Astrocyte of the spinal cord (primary cell): Measurements from ENCODE around the gene UNC5C.

Experiments used
- DNase-seq: peaks from one replicate; pipeline ENCODE4 v3.0.0; 2011; ENCODE audit warnings: low read depth, low spot score
- H3K4me3 ChIP-seq: 2 replicates; pipeline ENCODE4 v1.5.1; 2011; ENCODE audit warnings: low read depth, mild to moderate bottlenecking, low read length, moderate library complexity
- CTCF ChIP-seq: IDR thresholded peaks from 2 replicates; pipeline ENCODE4 v1.5.1; 2012; ENCODE audit warnings: low read depth, mild to moderate bottlenecking, low read length, inconsistent platforms
- in situ Hi-C: cut with HindIII; loops from 2 replicates; pipeline ENCODE4 v1.10.0; 2017; ENCODE audit warnings: low sequenced_read_pairs

Gene UNC5C

GRCh38 chr4:95516528-95517017, 32.2 kb downstream of the UNC5C start:
- no peak overlapping the region for H3K4me3 ChIP-seq
- in situ Hi-C loops: no loop called here
- DNase-seq: no peak
- TF ChIP-seq CTCF: no peak

GRCh38 chr4:95515589-95515988, 33.2 kb downstream of the UNC5C start:
- DNase-seq: no peak
- H3K4me3 ChIP-seq: no peak overlapping the region
- no peak for TF ChIP-seq CTCF
- in situ Hi-C loops: no loop called here

GRCh38 chr4:95513022-95513421, 35.8 kb downstream of the UNC5C start:
- no peak for TF ChIP-seq CTCF
- in situ Hi-C loops: no loop called here

GRCh38 chr4:95511477-95511876, 37.3 kb downstream of the UNC5C start:
- H3K4me3 ChIP-seq: no peak overlapping the region
- TF ChIP-seq CTCF: no peak
- in situ Hi-C loops: no loop called here
- no peak for DNase-seq

More at GRCh38 chr4:95513022-95513421, 35.8 kb downstream of the UNC5C start:
- no peak for DNase-seq
- H3K4me3 ChIP-seq: no peak overlapping the region

GRCh38 chr4:95510877-95511276, 37.9 kb downstream of the UNC5C start:
- no peak for DNase-seq
- no peak for TF ChIP-seq CTCF
- in situ Hi-C loops: no loop called here
- no peak overlapping the region for H3K4me3 ChIP-seq

- in situ Hi-C loops: no loop called here
- peak; percentile 67 for TF ChIP-seq CTCF
- H3K4me3 ChIP-seq: no peak overlapping the region
- peak; percentile 49 for DNase-seq
Observed at GRCh38 chr4:95510145-95510544, 38.6 kb downstream of the UNC5C start.

- no peak for TF ChIP-seq CTCF
- DNase-seq: peak; percentile 74
- in situ Hi-C loops: no loop called here
- H3K4me3 ChIP-seq: no peak overlapping the region
Observed at GRCh38 chr4:95508421-95508820, 40.4 kb downstream of the UNC5C start.
